Measurements from ENCODE around the gene SLX1A. TPM values are rescaled to one million over a fixed set of nuclear protein-coding genes. Genes with fewer than 3 reads are reported as not detected.
"Not testable (repeated sequence)": the region's sequence is repeated elsewhere in the genome, so short reads cannot be mapped to it uniquely, and the experiment has no call there.

The SLX1A gene
- 10 to 100 TPM; 18.9 to 20.8 (median 20.1) TPM for polyA plus RNA-seq (ENCODE audit: insufficient read length in 4 of 4)

GRCh38 chr16:30193615-30194014 lies at the start of gene SLX1A, which contains the start of gene BOLA2B:
SLX1A (plus strand) TSS chr16:30193875; CDS start chr16:30194085, 210 bp downstream.
BOLA2B (minus strand) TSS chr16:30193666; CDS start chr16:30193595, 71 bp downstream.
- DNase-seq (ENCODE audit: low read depth in 4 of 4, low spot score in 3 of 4) = not testable (repeated sequence)

- DNase-seq (ENCODE audit: low read depth in 4 of 4, low spot score in 3 of 4) = no peak
These were observed 49.7 kb upstream of the SLX1A start for GRCh38 chr16:30144017-30144416.

GRCh38 chr16:30144917-30145316 lies 48.8 kb upstream of the SLX1A start:
- no peak for DNase-seq (ENCODE audit: low read depth in 4 of 4, low spot score in 3 of 4)

- DNase-seq (ENCODE audit: low read depth in 4 of 4, low spot score in 3 of 4) = no peak
These were observed 48.0 kb upstream of the SLX1A start for GRCh38 chr16:30145657-30146056.

GRCh38 chr16:30147843-30148510 lies 45.7 kb upstream of the SLX1A start:
- no peak for DNase-seq (ENCODE audit: low read depth in 4 of 4, low spot score in 3 of 4)

- no peak for DNase-seq (ENCODE audit: low read depth in 4 of 4, low spot score in 3 of 4)
These were observed 44.3 kb upstream of the SLX1A start for GRCh38 chr16:30149250-30149930.

- DNase-seq (ENCODE audit: low read depth in 4 of 4, low spot score in 3 of 4) = no peak
These were observed 42.6 kb upstream of the SLX1A start for GRCh38 chr16:30151091-30151490.

GRCh38 chr16:30152517-30152916 lies 41.2 kb upstream of the SLX1A start:
- DNase-seq (ENCODE audit: low read depth in 4 of 4, low spot score in 3 of 4) = no peak

GRCh38 chr16:30155188-30155587 lies 38.5 kb upstream of the SLX1A start:
- no peak for DNase-seq (ENCODE audit: low read depth in 4 of 4, low spot score in 3 of 4)

- no peak for DNase-seq (ENCODE audit: low read depth in 4 of 4, low spot score in 3 of 4)
These were observed 36.5 kb upstream of the SLX1A start for GRCh38 chr16:30157214-30157613.

- DNase-seq (ENCODE audit: low read depth in 4 of 4, low spot score in 3 of 4) = no peak
These were observed 30.1 kb upstream of the SLX1A start for GRCh38 chr16:30163538-30163937.

GRCh38 chr16:30166202-30166902 lies 27.3 kb upstream of the SLX1A start:
- DNase-seq (ENCODE audit: low read depth in 4 of 4, low spot score in 3 of 4) = no peak

GRCh38 chr16:30168746-30169145 lies 24.9 kb upstream of the SLX1A start:
- not testable (repeated sequence) for DNase-seq (ENCODE audit: low read depth in 4 of 4, low spot score in 3 of 4)

GRCh38 chr16:30169416-30169815 lies 24.3 kb upstream of the SLX1A start:
- not testable (repeated sequence) for DNase-seq (ENCODE audit: low read depth in 4 of 4, low spot score in 3 of 4)

GRCh38 chr16:30170145-30170544 lies 23.5 kb upstream of the SLX1A start:
- not testable (repeated sequence) for DNase-seq (ENCODE audit: low read depth in 4 of 4, low spot score in 3 of 4)

- DNase-seq (ENCODE audit: low read depth in 4 of 4, low spot score in 3 of 4) = no peak
These were observed 20.6 kb upstream of the SLX1A start for GRCh38 chr16:30173054-30173453.

GRCh38 chr16:30176876-30177275 lies 16.8 kb upstream of the SLX1A start:
- not testable (repeated sequence) for DNase-seq (ENCODE audit: low read depth in 4 of 4, low spot score in 3 of 4)

- DNase-seq (ENCODE audit: low read depth in 4 of 4, low spot score in 3 of 4) = no peak
These were observed 14.5 kb upstream of the SLX1A start for GRCh38 chr16:30179195-30179594.

GRCh38 chr16:30179931-30180330 lies 13.7 kb upstream of the SLX1A start:
- no peak for DNase-seq (ENCODE audit: low read depth in 4 of 4, low spot score in 3 of 4)

- DNase-seq (ENCODE audit: low read depth in 4 of 4, low spot score in 3 of 4) = no peak
These were observed 12.9 kb upstream of the SLX1A start for GRCh38 chr16:30180741-30181140.

Data from right renal pelvis (tissue), 4 donors.